IPS-11a (cell line): ENCODE measurements around the gene GRIN1.
"Not testable (repeated sequence)": the region's sequence is repeated elsewhere in the genome, so short reads cannot be mapped to it uniquely, and the experiment has no call there.

Experiments
- H3K4me3 ChIP-seq: one replicate; pipeline ENCODE4 v1.5.1; 2013; ENCODE audit warnings: low read depth, low read length, control low read depth

Gene GRIN1

GRCh38 chr9:137127301-137128157 is 11.4 kb upstream of the GRIN1 start:
- no peak overlapping the region for H3K4me3 ChIP-seq

- peak overlapping the region; percentile 4 for H3K4me3 ChIP-seq
Measured at GRCh38 chr9:137128158-137128861, 10.6 kb upstream of the GRIN1 start.

GRCh38 chr9:137128862-137129455 is 10.0 kb upstream of the GRIN1 start:
- peak overlapping the region; percentile 81 for H3K4me3 ChIP-seq

GRCh38 chr9:137129456-137130175 is 9.3 kb upstream of the GRIN1 start:
- peak overlapping the region; percentile 81 for H3K4me3 ChIP-seq

GRCh38 chr9:137130176-137130755 is 8.7 kb upstream of the GRIN1 start:
- H3K4me3 ChIP-seq, result peak overlapping the region; percentile 81

- H3K4me3 ChIP-seq, result no peak overlapping the region
Measured at GRCh38 chr9:137134191-137134590, 4.8 kb upstream of the GRIN1 start.

- not testable (repeated sequence) for H3K4me3 ChIP-seq
Measured at GRCh38 chr9:137135154-137135553, 3.8 kb upstream of the GRIN1 start.

- no peak overlapping the region for H3K4me3 ChIP-seq
Measured at GRCh38 chr9:137136261-137136880, 2.6 kb upstream of the GRIN1 start.

GRCh38 chr9:137136881-137137607 is 1.9 kb upstream of the GRIN1 start:
- no peak overlapping the region for H3K4me3 ChIP-seq

GRCh38 chr9:137138058-137138721 is 764 bp upstream of the GRIN1 start:
- no peak overlapping the region for H3K4me3 ChIP-seq

GRCh38 chr9:137139468-137140150 is 655 bp downstream of the GRIN1 start:
- H3K4me3 ChIP-seq, result no peak overlapping the region

GRCh38 chr9:137140151-137141012 is 1.4 kb downstream of the GRIN1 start:
- no peak overlapping the region for H3K4me3 ChIP-seq

GRCh38 chr9:137141050-137141810 is 2.3 kb downstream of the GRIN1 start:
- no peak overlapping the region for H3K4me3 ChIP-seq

GRCh38 chr9:137141976-137142936 is 3.3 kb downstream of the GRIN1 start:
- no peak overlapping the region for H3K4me3 ChIP-seq

GRCh38 chr9:137143459-137143858 is 4.5 kb downstream of the GRIN1 start:
- no peak overlapping the region for H3K4me3 ChIP-seq
